Endothelial cell of umbilical vein (primary cell): ENCODE results near the gene KDM4B. TPM values are rescaled to one million over a fixed set of nuclear protein-coding genes. Genes with fewer than 3 reads are reported as not detected.
A peak's percentile ranks its signal among the peaks of the same experiment; 100 is the strongest.

Source experiments
- BruUV-seq: library from RNA; stranded (reverse); fragments of 400-500 nt; replicated peaks from 2 replicates; lab custom pipeline; 2021; lab: Mats Ljungman, UMichigan
- CTCF ChIA-PET: fragments of 300-600, 350-600 bp; sonication (Branson Sonifier 250); formaldehyde crosslinking; loops from one replicate; lab custom pipeline; 2021; ENCODE audit warnings: antibody characterized with exemption, inconsistent platforms; lab: Charles Lee
- POLR2A ChIA-PET: fragments of 300-600, 350-600 bp; sonication (Branson Sonifier 250); formaldehyde crosslinking; loops from one replicate; lab custom pipeline; 2021; ENCODE audit warnings: antibody characterized with exemption, inconsistent platforms; lab: Charles Lee
- DNase-seq: peaks from one replicate; pipeline ENCODE4 v3.0.0-alpha.2; 2011; ENCODE audit warnings: low read depth, low spot score
- FAIRE-seq: peaks from 2 replicates; lab custom pipeline; 2011; peaks lifted over from hg19 to GRCh38; lab: Jason Lieb, UNC
- H2AFZ ChIP-seq: 2 replicates; pipeline ENCODE4 v1.6.0; 2012; ENCODE audit warnings: low read depth, low read length, control low read depth, inconsistent platforms
- H3K27ac ChIP-seq: 2 replicates; pipeline ENCODE4 v1.5.1; 2011; ENCODE audit warnings: low read depth, mild to moderate bottlenecking, control low read depth, low read length, moderate library complexity; ENCODE audit not compliant: insufficient read depth
- H3K27me3 ChIP-seq, 2 experiments: 2 replicates each; pipeline versions ENCODE4 v1.6.0 to v1.6.1; 2011; ENCODE audit warnings: low read length in 2 of 2, mixed read lengths in 1 of 2; ENCODE audit not compliant: control insufficient read depth in 2 of 2, insufficient read depth in 2 of 2
- H3K36me3 ChIP-seq, 2 experiments: 2 replicates in 1 of 2; 3 replicates in 1 of 2; pipeline ENCODE4 v1.5.1; 2011; ENCODE audit warnings: low read length in 2 of 2, mild to moderate bottlenecking in 1 of 2, moderate library complexity in 1 of 2; ENCODE audit not compliant: control insufficient read depth in 2 of 2, insufficient read depth in 2 of 2; ENCODE audit errors: extremely low read depth in 1 of 2
- H3K4me1 ChIP-seq: 3 replicates; pipeline ENCODE4 v1.5.1; 2011; ENCODE audit warnings: mild to moderate bottlenecking, low read length; ENCODE audit not compliant: control insufficient read depth, insufficient read depth; ENCODE audit errors: extremely low read depth
- H3K4me2 ChIP-seq: 2 replicates; pipeline ENCODE4 v1.6.1; 2011; ENCODE audit warnings: low read length, control low read depth, mixed read lengths; ENCODE audit not compliant: insufficient read depth
- H3K4me3 ChIP-seq, 3 experiments: fragments of 200-600 bp in 1 of 3; sonication (generic), shearing (Covaris generic) in 1 of 3; replicated peaks in 1 of 3; 2 replicates each; pipeline ENCODE4 v1.5.1; 2011 to 2016; ENCODE audit warnings: control low read depth in 3 of 3, low read length in 3 of 3, mild to moderate bottlenecking in 2 of 3, inconsistent platforms in 1 of 3, low read depth in 1 of 3, moderate library complexity in 1 of 3; ENCODE audit not compliant: insufficient read depth in 1 of 3
- H3K79me2 ChIP-seq: 2 replicates; pipeline ENCODE4 v1.6.0; 2012; ENCODE audit warnings: low read length, inconsistent platforms; ENCODE audit not compliant: control insufficient read depth, insufficient read depth
- H3K9ac ChIP-seq: replicated peaks from 2 replicates; pipeline ENCODE3; 2011; ENCODE audit warnings: low read length, control low read depth; ENCODE audit not compliant: insufficient read depth; ENCODE audit errors: extremely low read depth
- H3K9me1 ChIP-seq: replicated peaks from 3 replicates; pipeline ENCODE4 v1.6.0; 2011; ENCODE audit warnings: mild to moderate bottlenecking, low read length; ENCODE audit not compliant: control insufficient read depth, insufficient read depth; ENCODE audit errors: extremely low read depth
- H3K9me3 ChIP-seq: replicated peaks from 2 replicates; pipeline ENCODE4 v1.5.1; 2012; ENCODE audit warnings: low read length, inconsistent platforms; ENCODE audit not compliant: control insufficient read depth, insufficient read depth
- H4K20me1 ChIP-seq: replicated peaks from 2 replicates; pipeline ENCODE3; 2011; ENCODE audit warnings: mild to moderate bottlenecking, low read length; ENCODE audit not compliant: control insufficient read depth, insufficient read depth; ENCODE audit errors: extremely low read depth
- EZH2 ChIP-seq: IDR thresholded peaks from 2 replicates; pipeline ENCODE4 v1.6.1; 2012; ENCODE audit warnings: borderline replicate concordance, low read depth, mild to moderate bottlenecking, moderate library complexity, low read length, inconsistent platforms; ENCODE audit not compliant: severe bottlenecking
- FOS ChIP-seq: IDR thresholded peaks from 2 replicates; pipeline ENCODE4 v1.6.1; 2011; ENCODE audit warnings: mild to moderate bottlenecking, low read length, moderate library complexity, borderline replicate concordance; ENCODE audit not compliant: insufficient read depth
- GATA2 ChIP-seq: IDR thresholded peaks from 2 replicates; pipeline ENCODE4 v1.7.0; 2011; ENCODE audit warnings: low read depth, mild to moderate bottlenecking, moderate library complexity, mixed read lengths, low read length; ENCODE audit not compliant: insufficient read length, insufficient read depth
- JUN ChIP-seq: IDR thresholded peaks from 2 replicates; pipeline ENCODE4 v1.6.1; 2011; ENCODE audit warnings: borderline replicate concordance, low read depth; ENCODE audit not compliant: insufficient read length, insufficient read depth
- MYC ChIP-seq: IDR thresholded peaks from one replicate; pipeline ENCODE4 v1.6.1; 2011; ENCODE audit warnings: mild to moderate bottlenecking, low read depth, low read length
- POLR2A ChIP-seq: IDR thresholded peaks from 2 replicates; pipeline ENCODE4 v1.6.1; 2012; ENCODE audit warnings: low read depth, mild to moderate bottlenecking, control low read depth, low read length
- POLR2AphosphoS5 ChIP-seq: IDR thresholded peaks from 2 replicates; pipeline ENCODE4 v1.6.1; 2012; ENCODE audit warnings: low read depth, mild to moderate bottlenecking, control low read depth, low read length, moderate library complexity; ENCODE audit not compliant: insufficient read depth
- dilution Hi-C: fragments of 300-500 bp; cut with MboI; formaldehyde crosslinking; loops from one replicate; pipeline ENCODE4 v1.15.0; 2019; ENCODE audit warnings: low sequenced_read_pairs; ENCODE audit not compliant: extremely low pct_ligation_motif_present
- intact Hi-C: fragments of 100-400 bp; cut with micrococcal nuclease; formaldehyde crosslinking; loops from one replicate; pipeline ENCODE4 v1.10.0; 2022
- polyA plus RNA-seq, 4 experiments: library from polyadenylated mRNA; depleted of rRNA in 3 of 4; stranded (reverse) in 3 of 4; unstranded in 1 of 4; fragments of >200 nt; gene quantifications; 2 replicates each; pipeline versions ENCODE4 v1.2.1 to v1.2.3, GENCODE V29; 2011 to 2012; ENCODE audit warnings: missing spikeins in 1 of 4
- total RNA-seq: library from RNA; stranded (reverse); gene quantifications from 2 replicates; pipeline ENCODE4 v1.2.3, GENCODE V29; 2021
- TF ChIP-seq, protein P1 (sequence below), 2 donors: IDR thresholded peaks; 1 replicate in 1 of 2; 2 replicates in 1 of 2; pipeline ENCODE4 v1.5.1; 2011; ENCODE audit warnings: low read length in 2 of 2, mild to moderate bottlenecking in 2 of 2, moderate library complexity in 2 of 2, control low read depth in 1 of 2, inconsistent platforms in 1 of 2, low read depth in 1 of 2; ENCODE audit not compliant: insufficient read depth in 1 of 2; ENCODE audit errors: extremely low read depth in 1 of 2
- TF ChIP-seq, protein P2 (sequence below): IDR thresholded peaks from 2 replicates; pipeline ENCODE4 v1.6.1; 2011; ENCODE audit not compliant: insufficient read depth, insufficient read length

Gene KDM4B
- total and polyA plus RNA-seq, 2 donors (not counting 3 experiments of a cell fraction or from before 2014, with no cell fraction given) = 12.4 to 37.2 TPM

DNA sequence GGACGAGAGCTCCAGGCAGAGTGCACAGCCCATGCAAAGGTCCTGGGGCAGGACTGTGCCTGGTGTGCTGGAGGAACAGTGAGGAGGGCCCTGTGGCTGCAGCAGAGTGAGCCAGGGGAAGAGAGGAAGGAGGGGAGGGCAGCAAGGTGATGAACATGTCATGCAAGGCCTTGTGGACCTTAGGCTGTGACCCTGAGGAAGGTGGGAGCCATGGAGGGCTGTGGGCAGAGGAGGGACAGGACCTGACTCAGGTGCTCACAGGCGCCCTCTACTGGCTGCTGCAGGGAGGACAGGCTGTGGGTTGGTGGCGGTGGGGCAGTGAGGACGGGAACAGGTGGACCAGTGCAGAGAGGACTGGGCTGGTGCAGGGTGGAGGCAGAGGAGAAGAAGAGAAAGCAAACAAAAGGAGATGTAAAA is 201.4 kb downstream of the KDM4B start:
- TF ChIP-seq, protein P1, sequence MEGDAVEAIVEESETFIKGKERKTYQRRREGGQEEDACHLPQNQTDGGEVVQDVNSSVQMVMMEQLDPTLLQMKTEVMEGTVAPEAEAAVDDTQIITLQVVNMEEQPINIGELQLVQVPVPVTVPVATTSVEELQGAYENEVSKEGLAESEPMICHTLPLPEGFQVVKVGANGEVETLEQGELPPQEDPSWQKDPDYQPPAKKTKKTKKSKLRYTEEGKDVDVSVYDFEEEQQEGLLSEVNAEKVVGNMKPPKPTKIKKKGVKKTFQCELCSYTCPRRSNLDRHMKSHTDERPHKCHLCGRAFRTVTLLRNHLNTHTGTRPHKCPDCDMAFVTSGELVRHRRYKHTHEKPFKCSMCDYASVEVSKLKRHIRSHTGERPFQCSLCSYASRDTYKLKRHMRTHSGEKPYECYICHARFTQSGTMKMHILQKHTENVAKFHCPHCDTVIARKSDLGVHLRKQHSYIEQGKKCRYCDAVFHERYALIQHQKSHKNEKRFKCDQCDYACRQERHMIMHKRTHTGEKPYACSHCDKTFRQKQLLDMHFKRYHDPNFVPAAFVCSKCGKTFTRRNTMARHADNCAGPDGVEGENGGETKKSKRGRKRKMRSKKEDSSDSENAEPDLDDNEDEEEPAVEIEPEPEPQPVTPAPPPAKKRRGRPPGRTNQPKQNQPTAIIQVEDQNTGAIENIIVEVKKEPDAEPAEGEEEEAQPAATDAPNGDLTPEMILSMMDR (IDR thresholded peaks at IDR 0.05; ENCODE audit: extremely low read depth in 1 of 2, insufficient read depth in 1 of 2, low read depth in 1 of 2, low read length in 2 of 2) = peak; percentile 57 to 60
- TF ChIP-seq JUN (no peak), POLR2A (no peak), FOS (no peak)
- TF ChIP-seq, protein P2, sequence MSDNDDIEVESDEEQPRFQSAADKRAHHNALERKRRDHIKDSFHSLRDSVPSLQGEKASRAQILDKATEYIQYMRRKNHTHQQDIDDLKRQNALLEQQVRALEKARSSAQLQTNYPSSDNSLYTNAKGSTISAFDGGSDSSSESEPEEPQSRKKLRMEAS = no peak
- ChIA-PET CTCF (interaction anchor here (2.2 kb wide), 1 partner anchor 10 kb away, joined by 8 read pairs; no protein-coding TSS in a partner anchor), POLR2A (no interaction called here)
- Histone ChIP-seq H4K20me1 (no peaks in the 10 kb centered on the region), H3K27ac (no peak overlapping the region), H2AFZ (no peak overlapping the region), H3K79me2 (no peaks in the 10 kb centered on the region), H3K4me2 (no peak overlapping the region), H3K9ac (no peak overlapping the region), H3K4me1 (peaks cover 8% of the 10 kb centered on the region), H3K4me3 (no peak overlapping the region), H3K9me3 (no peaks in the 10 kb centered on the region), H3K27me3 (peaks cover 6 to 9% of the 10 kb centered on the region in 2 experiments), H3K36me3 (no peaks in the 10 kb centered on the region), H3K9me1 (no peaks in the 10 kb centered on the region)
- no peak for FAIRE-seq
- DNase-seq = no peak
- intact Hi-C loops (loop anchor here (10.0 kb wide), 1 partner anchor 856 kb away; no protein-coding TSS in a partner anchor), dilution Hi-C loops (no loop called here)
- BruUV-seq = no TSS peak

DNA sequence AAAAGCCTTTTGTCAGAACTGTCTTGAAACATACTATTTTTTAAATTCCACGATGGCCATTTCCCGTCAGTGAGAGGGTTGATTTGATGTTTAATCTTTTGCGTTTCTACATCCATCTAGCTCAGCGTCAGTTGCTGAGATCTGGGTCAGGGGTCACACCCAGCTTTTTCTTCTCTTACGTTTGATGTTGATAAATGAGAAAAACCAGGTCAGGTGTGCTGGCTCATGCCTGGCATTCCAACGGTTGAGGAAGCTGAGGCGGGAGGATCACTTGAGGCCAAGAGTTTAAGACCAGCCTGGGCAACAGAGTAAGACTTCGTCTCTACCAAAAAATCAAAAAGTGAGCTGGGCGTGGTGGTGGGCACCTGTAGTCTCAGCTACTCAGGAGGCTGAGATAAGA is 202.8 kb downstream of the KDM4B start:
- TF ChIP-seq JUN (no peak), POLR2A (no peak), EZH2 (no peak), FOS (no peak), POLR2AphosphoS5 (no peak), MYC (no peak), GATA2 (no peak)
- TF ChIP-seq, protein P1 (IDR thresholded peaks at IDR 0.05; ENCODE audit: extremely low read depth in 1 of 2, insufficient read depth in 1 of 2, low read depth in 1 of 2, low read length in 2 of 2) = no peak
- TF ChIP-seq, protein P2 = no peak
- Histone ChIP-seq H3K4me3 (no peak overlapping the region), H3K9me3 (no peaks in the 10 kb centered on the region), H3K4me2 (no peak overlapping the region), H3K27ac (no peak overlapping the region), H3K9me1 (no peaks in the 10 kb centered on the region), H4K20me1 (no peaks in the 10 kb centered on the region), H3K27me3 (peaks cover 6 to 9% of the 10 kb centered on the region in 2 experiments), H3K4me1 (peaks cover 8% of the 10 kb centered on the region), H3K79me2 (no peaks in the 10 kb centered on the region), H3K9ac (no peak overlapping the region), H2AFZ (no peak overlapping the region), H3K36me3 (no peaks in the 10 kb centered on the region)
- intact Hi-C loops (loop anchor here (10.0 kb wide), 1 partner anchor 857 kb away; no protein-coding TSS in a partner anchor), dilution Hi-C loops (no loop called here)
- CTCF ChIA-PET = interaction anchor here (1.6 to 2.2 kb wide), 2 partner anchors 11 to 13 kb away, joined by 3 to 8 read pairs; no protein-coding TSS in a partner anchor
- DNase-seq (no peak), FAIRE-seq (no peak)
- POLR2A ChIA-PET = interaction anchor here (0.6 kb wide), 1 partner anchor 69 kb away, joined by 5 read pairs; no protein-coding TSS in a partner anchor
- no TSS peak for BruUV-seq
